HG02870 (cell line): ENCODE data around the gene MRPS26.
A peak's percentile ranks its signal among the peaks of the same experiment; 100 is the strongest.
"Not testable (repeated sequence)": the region's sequence is repeated elsewhere in the genome, so short reads cannot be mapped to it uniquely, and the experiment has no call there.

ENCODE experiments used
- ATAC-seq: cut with Tn5 transposase; IDR thresholded peaks from one replicate; pipeline ENCODE4 v1.9.1; 2021; ENCODE audit warnings: mild to moderate bottlenecking, moderate library complexity; ENCODE audit not compliant: unreplicated experiment

MRPS26 gene

DNA sequence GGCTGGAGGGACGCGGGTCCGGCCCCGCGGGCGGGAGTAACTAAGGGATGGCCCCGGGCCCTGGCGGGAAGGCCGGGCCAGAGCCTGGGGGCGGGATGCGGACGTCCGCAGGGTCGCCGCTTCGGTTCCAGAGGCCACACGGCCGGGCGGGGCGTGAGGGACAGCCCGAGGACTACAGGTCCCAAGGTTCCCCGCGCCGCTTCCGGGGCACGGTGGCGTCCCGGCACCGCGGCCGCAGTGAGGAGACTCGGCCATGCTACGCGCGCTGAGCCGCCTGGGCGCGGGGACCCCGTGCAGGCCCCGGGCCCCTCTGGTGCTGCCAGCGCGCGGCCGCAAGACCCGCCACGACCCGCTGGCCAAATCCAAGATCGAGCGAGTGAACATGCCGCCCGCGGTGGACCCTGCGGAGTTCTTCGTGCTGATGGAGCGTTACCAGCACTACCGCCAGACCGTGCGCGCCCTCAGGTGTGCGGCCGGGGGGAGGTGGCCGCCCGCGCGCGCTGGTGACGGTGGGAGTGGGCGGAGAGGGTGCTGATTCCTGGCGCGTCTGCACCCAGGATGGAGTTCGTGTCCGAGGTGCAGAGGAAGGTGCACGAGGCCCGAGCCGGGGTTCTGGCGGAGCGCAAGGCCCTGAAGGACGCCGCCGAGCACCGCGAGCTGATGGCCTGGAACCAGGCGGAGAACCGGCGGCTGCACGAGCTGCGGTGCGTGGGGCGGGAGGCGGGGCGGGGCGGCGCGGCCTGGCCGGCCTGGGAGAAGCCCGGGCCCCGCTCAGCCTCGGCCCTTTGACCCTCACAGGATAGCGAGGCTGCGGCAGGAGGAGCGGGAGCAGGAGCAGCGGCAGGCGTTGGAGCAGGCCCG is at the start of gene MRPS26:
Gene MRPS26, plus strand, starts transcription at position 237 of the 861 bp plus-strand sequence. Its CDS starts 17 bp downstream, at position 254.
- ATAC-seq = peak; percentile 86

DNA sequence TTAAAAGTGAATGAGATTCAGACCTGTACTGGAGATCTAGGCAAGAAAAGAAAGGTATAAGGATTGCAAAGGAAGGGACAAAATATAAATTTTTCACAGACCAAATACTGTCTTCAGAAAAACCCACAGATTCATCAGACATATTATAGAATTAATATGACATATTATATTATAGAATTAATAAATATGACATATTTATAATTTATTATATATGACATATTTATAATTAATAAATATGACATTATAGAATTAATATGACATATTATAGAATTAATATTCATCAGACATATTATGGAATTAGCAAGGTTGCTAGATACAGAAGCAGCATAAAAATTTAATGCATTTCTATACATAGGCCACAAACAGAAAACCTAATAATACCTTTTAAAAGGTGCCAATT is 47.1 kb upstream of the MRPS26 start:
- ATAC-seq = no peak

DNA sequence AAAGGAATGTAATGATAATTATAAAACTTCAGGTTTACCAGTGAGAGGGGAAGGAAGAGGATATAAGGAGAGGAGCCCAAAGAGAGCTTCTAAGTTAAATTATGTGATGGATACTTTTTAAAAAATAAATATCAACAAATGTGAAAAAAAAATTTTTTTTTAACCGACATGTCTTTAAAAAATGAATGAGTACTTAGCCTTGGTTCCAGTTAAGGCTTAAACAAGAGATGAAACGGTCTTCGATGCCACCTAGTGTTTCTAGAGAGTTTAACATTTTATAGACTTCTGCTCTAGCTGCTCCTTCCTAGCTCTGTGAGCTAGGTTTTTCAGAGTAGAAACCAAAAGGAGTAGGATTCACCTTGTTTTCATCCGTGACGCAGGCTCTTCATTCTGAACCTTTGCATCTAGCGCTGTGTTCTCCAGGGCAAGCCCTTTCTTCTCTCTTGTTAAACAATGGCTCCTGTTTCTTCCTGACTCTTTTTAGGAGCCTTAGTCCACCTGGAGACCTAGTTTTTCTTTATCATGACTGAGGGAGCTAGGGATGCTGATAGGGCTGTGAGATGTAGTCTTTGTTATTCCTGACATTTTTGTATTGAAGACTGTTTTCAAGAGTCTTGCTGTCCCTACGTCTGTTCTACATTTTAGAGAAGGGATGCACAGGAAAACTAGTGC is 44.9 kb upstream of the MRPS26 start:
- no peak for ATAC-seq

DNA sequence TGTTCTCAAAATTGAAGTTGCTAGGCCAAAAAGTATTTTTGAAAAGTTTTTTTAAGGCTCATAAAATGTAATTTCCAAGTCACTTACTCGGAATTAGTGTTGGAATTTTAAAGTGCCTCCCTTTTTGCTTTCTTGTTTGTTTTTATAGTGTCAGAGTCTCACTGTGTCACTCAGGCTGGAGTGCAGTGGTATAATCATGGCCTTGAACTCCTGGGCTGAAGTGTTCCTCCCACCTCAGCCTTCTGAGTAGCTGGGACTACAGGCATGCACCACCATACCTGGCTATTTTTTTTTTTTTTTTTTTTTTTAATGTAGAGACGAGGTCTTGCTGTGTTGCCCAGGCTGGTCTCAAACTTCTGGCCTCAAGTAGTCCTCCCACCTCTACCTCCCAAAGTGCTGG is 42.4 kb upstream of the MRPS26 start:
- no peak for ATAC-seq

DNA sequence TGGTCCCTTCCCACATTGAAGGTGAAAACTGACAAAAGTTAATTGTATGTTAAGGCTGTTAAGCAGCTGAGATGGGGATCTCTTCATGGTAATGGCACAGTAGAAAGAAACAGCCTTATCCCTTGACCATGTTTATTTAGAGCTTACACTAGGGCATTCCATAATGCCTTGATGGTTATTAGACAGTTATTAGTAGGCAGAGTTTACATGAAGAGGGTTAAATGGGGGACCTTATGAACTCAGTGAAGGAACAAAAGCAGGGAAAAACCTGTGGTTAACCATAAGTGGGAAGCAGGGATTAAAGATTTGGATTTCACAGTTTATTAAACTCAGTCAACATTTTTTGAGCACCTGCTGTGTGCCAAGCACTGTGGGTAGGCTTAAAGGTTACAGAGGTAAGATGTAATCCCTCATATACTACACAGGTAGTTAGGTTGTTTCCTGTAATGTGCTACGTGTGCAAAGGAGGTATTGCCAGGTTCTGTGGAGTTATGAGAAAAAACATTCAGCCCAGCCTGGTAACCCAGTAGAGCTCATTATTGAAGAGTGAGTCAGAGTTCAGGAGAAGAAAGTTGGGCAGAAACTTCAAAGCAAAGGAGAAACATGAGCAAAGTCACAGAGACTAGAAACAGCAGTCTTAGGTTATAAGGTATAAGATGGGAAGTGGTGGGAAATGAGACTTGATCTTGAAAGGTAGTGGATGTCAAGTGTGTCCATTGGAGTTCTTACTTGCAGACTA is 34.7 kb upstream of the MRPS26 start:
- no peak for ATAC-seq

DNA sequence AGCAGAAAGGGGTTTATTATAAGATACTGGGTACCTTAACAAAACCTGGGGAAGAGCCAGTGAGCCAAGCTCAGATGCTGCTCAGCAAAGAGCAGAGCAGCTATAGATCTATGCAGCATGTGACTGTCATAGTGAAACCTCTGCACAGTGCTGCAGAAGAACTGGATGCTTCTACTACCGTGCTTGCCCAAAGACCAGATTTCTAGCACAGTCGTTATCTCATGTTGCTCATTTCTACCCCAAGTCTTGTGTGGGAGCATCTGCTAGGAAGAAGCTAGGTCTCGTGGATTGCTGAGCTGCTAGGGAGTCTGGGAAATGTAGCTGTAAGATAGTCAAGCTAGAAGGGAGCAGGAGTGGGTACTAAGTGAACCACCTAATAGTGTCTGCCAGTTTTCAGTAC is 34.1 kb upstream of the MRPS26 start:
- ATAC-seq = no peak

DNA sequence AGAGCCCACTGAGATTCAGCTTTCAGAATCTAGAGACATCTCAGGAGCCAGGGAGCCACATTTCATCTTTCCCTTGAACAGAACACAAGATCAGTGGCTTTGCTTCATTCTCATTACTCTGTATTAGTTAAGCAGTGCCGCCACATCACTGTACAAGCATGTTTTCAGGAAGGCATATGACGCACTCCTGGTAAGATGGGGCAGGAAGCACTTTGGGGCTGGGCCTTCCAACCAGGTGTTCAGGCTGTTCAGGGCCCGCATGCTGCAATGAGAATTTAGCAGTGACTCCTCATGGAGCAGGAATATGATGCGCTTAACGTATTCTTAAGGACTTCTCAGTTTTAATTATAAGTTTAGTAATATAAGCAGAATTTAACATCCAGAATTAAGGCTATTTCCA is 32.1 kb upstream of the MRPS26 start:
- ATAC-seq = no peak

DNA sequence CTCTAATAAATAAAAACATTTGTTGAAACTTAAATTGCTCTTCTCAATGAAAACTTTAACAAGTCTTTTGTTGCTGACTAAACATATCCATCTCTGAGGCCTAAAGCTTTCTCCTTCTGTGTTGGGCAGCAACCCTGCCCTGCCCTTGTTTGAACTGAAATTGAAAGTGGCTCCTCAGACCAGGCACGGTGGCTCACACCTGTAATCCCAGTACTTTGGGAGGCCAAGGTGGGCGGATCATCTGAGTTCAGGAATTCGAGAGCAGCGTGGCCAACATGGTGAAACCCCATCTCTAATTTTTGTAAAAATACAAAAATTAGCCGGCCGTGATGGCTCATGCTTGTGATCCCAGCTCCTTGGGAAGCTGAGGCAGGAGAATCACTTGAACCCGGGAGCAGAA is 31.7 kb upstream of the MRPS26 start:
- ATAC-seq = no peak

DNA sequence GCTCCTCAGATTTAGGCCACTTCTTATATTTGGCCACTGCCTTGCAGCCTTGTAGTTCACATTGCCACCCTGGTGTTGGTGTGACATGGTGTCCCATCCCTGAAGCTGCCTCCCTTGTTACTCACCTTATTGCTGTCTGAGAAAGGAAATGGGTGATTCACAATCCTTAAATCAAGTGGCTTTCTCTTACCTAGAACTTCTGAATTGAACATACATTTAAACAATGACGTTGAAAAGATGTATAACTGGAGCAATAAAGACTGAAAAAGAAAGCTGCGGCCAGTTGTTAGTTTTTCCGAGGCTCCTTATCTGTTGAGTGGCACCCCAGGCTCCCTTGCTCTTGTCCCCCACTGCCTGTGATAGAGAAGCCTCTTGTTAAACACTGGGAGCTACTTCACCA is 31.2 kb upstream of the MRPS26 start:
- no peak for ATAC-seq

DNA sequence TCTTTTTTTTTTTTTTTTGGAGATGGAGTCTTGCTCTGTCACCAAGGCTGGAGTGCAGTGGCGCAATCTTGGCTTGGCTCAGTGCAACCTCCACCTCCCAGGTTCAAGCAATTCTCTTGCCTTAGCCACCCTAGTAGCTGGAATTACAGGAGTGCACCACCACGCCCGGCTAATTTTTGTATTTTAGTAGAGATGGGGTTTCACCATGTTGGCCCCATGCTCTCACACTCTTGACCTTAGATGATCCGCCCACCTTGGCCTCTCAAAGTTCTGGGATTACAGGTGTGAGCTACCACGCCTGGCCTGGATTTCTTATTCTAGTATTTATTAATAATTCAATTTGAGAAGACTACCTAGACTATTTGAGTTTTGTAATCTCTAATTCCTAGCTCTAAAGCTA is 30.6 kb upstream of the MRPS26 start:
- not testable (repeated sequence) for ATAC-seq

DNA sequence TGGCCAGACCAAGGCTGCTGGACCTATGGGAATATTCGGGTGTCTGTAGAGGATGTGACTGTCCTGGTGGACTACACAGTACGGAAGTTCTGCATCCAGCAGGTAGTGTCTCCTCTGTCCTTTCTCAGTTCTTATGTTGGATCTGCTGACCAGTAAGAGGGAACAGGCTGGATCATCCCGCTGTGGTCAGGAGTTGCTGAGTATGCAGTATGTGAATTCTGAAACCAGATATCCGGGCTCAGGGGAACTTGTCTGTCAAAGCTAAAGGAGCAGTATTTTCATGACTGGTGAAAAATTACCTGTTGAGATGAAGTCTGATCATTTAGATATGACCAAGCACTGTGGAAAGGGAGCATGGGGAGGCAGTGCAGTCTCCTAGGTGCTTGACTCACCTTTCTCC is 24.5 kb upstream of the MRPS26 start:
- no peak for ATAC-seq

DNA sequence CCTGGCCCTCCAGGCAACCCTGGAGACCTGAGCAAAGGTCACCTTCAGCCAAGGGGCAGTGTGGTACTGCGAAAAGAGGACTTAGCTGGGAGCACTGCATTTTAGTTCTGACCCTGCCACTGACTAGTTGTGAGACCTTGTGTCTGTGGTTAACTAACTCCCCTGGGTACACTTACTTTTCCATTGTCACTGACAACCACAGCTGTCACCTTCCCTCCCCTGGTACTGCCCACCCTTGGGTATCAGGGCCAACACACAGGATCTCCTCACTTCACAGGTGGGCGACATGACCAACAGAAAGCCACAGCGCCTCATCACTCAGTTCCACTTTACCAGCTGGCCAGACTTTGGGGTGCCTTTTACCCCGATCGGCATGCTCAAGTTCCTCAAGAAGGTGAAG is 24.1 kb upstream of the MRPS26 start:
- ATAC-seq = no peak

DNA sequence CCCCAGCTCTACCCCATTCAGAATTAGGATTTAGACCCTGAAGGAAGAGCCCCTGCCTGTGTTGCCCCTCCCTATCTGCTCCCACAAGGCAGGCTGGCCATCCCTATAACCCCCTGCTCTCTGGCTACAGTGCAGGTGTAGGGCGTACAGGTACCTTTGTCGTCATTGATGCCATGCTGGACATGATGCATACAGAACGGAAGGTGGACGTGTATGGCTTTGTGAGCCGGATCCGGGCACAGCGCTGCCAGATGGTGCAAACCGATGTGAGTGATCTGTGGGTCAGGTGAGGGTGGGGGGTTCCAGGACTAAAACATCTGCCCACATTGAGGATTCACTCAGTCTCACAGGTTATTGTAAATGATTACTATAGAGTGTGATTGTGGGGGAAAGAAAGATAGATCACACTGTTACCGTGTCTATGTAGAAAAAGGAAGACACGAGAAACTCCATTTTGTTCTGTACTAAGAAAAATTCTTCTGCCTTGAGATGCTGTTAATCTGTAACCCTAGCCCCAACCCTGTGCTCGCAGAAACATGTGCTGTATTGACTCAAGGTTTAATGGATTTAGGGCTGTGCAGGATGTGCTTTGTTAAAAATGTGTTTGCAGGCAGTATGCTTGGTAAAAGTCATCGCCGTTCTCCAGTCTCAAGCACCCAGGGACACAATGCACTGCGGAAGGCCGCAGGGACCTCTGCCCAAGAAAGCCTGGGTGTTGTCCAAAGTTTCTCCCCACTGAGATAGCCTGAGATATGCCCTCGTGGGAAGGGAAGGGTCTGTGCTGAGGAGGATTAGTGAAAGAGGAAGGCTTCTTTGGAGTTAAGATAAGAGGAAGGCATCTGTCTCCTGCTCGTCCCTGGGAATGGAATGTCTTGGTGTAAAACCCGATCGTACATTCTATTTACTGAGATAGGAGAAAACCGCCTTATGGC is 23.0 kb upstream of the MRPS26 start:
- not testable (repeated sequence) for ATAC-seq

DNA sequence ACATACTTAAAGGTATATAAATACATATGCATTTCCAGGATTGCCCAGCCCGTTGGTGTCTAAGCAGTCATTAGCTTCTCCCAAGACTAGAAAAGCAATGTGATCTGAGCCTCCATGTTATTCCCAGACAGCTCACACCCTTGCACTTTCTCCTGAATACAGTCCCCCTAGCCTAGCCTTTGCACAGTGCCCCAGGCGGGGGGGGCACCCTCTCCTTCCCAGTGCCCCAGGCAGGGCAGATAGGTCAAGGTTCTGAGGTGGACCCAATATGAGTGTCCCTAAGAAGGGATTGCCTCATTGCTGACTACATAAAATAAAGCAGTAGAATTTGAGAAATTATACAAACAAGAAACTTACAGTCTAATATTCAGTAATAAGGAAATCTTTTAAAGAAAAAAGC is 17.9 kb upstream of the MRPS26 start:
- ATAC-seq = no peak

DNA sequence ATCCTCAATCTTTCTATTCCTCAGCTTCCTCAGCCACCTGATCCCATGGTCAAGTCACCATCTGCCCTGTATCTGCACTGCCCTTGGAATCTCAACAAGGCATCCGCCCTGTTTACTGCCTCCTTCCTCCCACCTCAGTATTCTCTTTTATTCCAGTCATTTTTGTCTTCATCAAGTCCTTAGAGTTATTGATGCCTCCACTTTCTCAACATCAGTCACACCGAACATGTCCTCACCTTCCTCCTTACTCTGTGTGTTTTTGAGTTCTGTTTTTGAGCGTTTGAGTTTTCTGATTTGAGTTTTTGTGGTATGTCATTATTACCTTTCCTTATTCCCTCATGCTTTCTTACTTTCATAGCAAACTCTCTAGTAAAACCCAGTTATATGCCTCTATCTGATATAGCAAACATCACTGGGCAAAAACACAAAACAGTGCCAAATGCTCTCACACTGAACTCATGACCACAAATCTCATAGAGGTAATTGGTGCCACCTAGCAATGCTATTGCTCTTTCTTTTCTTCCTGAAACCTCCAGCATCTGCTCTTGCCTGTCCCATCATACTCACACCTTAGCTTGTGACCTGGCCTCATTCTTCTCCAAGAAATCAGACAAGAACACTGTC is 14.2 kb upstream of the MRPS26 start:
- no peak for ATAC-seq

DNA sequence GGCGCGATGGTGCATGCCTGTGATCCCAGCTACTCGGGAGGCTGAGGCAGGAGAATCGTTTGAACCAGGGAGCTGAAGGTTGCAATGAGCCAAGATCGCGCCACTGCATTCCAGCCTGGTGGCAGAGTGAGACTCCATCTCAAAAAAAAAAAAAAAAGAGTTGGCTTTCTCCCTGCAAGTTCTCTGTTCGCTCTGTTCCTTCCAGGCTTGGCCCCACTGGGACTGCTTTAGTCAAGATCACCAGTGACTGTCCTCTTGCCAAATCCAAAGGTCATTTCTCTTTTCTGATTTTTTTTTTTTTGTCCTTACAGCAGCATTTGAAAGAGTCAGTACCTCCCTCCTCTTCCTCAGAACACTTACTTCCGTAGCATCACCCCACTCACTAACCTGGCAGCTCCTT is 13.2 kb upstream of the MRPS26 start:
- ATAC-seq = no peak

DNA sequence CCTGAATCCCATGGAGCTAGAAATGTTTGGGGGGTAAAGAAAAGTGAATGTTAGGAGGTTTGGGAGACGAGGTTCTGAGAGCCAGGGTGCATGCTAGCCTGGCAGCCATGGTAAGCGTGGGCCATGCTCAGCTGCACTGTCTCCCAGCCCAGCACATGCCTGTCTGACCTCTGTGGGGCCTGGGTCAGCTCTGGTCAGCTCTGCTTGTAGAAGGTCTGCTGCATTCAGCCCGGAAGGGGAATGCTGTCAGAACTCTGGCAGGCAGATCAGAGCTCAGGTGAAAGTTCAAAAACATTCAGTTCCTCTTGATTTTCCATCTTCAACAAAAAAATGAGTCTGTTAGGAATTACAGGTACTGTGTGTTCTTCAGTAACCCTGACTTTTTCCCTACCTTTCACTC is 8.2 kb upstream of the MRPS26 start:
- no peak for ATAC-seq

DNA sequence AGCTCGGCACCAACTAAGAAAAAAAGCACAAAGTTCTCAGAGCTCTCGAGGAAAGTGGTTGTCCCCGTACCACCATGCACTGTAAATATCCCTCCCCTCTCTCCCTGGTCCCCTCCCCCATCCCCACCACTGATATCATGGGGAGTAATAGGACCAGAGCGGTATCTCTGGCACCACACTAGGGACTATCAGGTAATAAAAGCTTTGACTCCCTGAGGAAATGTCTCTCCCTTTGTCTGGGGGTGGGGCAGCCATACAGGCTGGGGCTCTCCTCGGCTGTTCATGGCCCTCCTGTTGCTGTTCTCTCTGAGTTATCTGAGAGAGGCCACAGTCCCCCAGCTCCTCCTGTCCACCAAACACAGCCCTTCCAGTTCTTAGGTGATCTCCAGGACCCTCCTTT is 7.4 kb upstream of the MRPS26 start:
- no peak for ATAC-seq

DNA sequence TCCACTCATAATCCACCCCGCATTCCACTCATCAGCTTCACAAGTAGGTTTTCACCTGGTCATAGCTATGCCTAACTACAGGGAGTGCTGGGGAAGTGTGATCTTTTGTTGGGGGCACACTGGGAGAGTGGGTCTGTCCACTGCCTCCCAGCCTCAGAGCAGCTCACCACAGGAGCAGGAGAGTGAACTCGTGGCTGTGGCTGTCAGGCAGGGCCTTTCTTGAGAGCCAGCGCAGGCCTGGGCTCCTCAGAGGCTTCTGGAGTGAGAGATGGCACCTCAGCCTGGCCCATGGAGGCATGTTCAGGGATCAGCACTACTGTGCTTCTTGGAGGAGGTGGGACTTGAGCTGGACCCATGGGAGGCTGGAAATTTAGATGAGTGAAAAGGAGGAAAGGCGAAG is 6.4 kb upstream of the MRPS26 start:
- ATAC-seq = no peak

DNA sequence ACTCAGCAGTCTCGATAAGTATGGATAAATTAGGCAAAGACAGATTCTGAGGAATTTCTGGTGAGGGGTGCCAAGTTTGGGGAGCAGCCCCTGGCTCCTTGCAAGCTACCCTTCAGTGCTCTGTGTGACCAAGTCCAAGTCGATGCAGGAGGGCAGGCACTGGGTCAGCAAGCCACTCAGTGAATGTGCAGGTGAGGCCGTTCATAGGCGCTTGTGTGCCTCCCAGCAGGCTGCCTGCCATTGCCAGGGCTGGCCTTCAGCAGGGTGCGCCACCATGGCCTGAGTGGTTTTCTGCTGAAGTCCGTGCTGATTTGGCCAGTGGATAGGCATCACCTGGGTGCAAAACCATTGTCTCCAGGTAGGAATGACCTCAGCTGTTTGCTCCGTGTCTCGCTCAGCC is 5.8 kb upstream of the MRPS26 start:
- ATAC-seq = no peak
